Activated CD8-positive, alpha-beta memory T cell treated with anti-CD3 and anti-CD28 coated beads, Interleukin-2, amount 50 U/mL, for 24 hours (primary cell): ENCODE results near the gene EFHC1.
"Not testable (repeated sequence)": the region's sequence is repeated elsewhere in the genome, so short reads cannot be mapped to it uniquely, and the experiment has no call there.

Experiments used
- DNase-seq: peaks from one replicate; pipeline ENCODE4 v3.0.0-alpha.2; 2020; ENCODE audit errors: extremely low read depth

Gene EFHC1

DNA sequence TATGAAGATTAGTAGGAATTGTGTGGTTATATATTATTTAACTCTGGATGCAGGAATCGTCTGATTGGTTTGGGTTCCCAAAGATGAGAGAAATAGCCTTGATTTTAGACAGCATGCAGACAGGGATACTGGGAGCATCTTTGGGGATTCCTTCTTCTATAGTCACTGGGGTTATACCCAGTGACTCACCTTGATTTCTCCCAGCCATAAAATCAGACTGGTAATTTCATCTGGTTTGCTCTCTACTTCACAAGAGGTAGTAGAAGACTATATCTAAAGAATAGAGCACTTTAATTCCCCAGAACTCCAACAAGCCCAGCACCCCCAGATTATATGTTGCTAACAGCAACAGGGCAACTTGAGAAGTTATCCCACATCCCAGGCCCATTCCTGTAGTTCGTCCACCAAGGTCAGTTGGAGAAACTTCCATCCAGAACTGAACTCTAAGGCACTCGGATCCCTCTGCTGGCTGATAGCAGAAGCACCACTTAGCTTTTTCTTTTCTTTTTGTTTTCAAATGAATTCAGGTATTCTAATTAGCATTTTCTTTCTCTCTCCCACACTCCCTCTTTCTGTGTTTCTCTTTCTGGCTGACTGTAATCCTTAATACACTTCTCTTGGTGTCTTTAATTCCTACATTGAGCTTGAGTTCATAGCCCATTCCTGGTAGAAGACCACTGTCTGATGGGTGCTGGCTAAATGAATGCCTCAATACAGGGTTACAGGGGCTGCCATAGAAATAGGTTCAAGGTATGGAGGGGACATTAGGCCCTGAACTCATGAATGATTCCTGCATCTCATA is 20.4 kb upstream of the EFHC1 start:
- no peak for DNase-seq

DNA sequence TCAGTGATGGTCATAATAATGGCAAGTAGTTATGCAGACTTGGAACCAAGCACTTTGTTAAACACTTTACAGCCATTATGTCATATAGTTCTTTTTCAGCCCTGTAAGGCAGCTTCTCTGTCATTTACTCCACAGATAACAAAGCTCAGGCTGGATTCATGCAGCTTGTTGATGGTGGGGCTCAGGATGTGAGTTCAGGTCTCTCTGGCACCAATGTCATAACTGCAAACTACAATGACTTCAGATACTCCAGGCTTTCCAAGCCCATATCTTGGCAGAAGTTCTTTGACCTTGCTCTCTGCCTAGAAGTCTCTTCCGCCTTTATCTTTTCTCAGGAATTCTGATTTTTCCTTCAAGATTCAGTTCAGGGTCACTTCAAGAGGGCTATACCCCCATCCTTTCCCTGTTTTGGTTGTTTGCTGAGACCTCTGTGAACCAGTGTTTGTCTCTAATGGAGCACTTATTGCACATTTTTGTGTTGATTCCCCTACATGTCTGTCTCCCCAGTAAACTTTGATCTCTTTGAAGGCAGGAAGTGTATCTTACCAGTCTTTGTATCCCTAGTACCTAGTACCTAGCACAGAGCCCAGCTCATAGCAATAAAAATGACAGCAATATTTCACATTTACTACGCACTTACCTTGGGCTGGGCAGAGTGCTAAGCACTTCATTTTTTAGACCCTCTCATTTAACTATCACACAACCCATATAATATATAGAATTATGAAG is 19.7 kb upstream of the EFHC1 start:
- DNase-seq, result no peak

DNA sequence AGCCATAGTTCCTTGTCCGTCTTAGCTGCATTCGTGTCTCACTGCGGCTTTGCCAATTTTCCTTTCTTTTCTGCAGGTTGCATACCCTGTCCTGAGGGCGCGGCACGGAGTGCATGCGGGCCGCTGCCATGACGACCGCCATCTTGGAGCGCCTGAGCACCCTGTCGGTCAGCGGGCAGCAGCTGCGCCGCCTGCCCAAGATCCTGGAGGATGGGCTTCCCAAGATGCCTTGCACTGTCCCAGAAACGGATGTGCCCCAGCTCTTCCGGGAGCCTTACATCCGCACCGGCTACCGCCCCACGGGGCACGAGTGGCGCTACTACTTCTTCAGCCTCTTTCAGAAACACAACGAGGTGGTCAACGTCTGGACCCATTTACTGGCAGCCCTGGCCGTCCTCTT is 17.1 kb upstream of the EFHC1 start:
- no peak for DNase-seq

DNA sequence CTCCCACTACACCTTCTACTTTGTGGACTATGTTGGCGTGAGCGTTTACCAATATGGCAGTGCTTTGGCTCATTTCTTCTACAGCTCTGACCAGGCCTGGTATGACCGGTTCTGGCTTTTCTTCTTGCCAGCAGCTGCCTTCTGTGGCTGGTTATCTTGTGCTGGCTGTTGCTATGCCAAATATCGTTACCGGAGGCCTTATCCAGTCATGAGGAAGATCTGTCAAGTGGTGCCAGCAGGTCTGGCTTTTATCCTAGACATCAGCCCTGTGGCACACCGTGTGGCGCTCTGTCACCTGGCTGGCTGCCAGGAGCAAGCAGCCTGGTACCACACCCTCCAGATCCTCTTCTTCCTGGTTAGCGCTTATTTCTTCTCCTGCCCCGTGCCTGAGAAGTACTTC is 16.5 kb upstream of the EFHC1 start:
- DNase-seq, result no peak

DNA sequence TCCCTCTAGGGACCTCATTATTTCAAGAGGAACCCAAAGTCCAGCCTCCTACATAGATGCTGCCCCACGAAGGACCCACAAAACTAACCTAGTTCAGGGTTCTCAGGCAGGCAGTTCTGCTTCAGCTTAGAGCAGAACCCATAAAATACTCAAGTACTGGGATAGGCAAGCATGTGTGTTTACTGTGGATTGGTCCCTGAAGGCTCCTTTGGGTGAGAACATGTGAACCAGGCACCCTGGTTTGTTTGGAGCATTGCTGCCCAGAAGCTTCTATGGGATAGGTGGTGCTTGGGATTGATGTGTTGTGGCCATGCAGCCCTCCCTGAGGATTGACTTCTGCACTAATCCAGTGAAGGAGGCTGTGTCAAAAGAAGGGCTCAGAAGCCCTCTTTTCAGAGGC is 14.9 kb upstream of the EFHC1 start:
- DNase-seq, result no peak

DNA sequence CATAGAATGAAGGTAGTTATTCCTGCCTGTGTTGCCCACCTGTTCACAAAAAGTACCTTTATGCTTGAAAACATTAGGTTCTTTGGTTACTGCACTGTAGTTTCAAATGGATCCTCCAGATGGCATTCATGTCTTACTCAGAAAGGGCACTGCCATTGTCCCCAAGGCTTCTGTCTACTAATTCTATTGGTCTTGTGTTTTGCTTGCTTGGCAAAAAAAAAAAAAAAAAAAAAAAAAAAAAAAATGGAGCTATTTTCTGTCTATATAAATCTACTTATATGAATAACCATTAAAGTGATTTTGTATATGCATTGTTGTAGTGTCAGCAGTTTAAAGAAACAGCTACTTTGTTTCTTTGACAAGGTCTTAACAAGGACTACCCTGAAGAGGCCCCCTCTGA is 12.7 kb upstream of the EFHC1 start:
- no peak for DNase-seq

DNA sequence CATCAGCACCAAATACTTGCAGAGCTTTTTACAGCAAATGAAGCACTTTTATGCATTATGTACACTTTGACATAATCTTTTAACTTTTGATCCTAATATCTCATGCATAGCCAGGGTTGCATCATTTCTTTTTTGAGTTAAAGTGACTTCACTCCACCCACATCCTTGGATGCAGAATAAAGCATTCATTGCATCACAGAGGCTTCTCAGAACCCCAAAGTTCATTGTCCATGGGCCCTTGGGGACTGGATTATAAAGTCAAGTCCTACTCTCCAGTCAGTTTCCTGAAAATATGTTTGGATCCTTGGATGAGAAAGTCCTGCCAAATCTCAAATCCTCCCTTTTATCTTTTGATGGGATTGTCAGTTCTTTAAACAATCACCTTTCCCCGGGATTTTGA is 10.6 kb upstream of the EFHC1 start:
- no peak for DNase-seq

DNA sequence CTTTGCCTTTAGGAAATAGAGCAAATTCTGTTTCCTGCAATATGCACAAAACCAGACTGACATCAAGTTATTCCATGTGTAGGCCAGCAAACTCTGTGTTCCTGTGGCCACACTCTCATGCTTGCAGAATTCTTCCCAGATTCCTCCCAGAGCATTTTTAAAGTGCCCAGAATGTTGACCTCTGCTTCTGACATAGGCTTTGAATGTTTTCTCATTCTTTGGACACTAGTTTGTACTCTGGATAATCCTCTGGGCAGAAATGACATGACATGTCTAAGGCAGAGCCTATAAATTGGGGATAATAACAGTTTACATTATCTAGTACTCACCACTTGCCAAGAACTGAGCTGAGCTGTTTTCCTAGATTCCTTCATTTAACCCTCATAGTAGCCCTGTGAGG is 9.2 kb upstream of the EFHC1 start:
- no peak for DNase-seq

DNA sequence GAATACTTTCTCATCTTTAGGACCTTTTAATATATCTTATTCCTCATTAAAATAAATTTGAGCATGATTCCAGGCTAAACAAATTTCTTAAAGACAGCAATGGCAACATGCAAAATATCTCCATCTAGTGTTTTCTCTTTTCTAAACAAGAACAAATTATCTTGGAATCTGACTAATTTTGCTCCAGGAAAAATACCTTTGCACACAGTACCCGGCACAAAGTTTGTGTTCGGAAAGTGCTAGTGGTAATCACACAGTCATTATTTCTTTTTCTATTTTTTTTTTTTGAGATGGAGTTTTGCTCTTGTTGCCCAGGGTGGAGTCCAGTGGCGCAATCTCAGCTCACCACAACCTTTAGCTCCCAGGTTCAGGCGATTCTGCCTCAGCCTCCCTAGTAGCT is 8.2 kb upstream of the EFHC1 start:
- no peak for DNase-seq

DNA sequence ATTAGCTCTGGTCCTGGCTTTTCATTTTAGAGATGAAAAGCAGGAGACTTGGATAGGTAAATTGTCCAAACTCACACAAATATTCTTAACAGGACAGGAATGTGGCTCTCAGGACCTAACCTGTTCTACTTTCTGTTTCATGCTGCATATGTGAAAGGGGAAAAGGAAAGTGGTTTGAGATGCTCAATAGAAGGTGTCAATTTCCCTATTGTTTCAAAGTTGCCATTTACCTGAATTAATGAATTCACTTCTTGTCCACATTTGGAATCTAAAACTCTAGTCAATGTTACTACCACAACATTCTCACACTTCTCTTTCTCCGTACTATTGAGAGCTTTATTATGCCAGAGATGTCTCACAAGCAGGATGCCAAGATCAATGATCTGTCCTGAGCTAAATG is 4.8 kb upstream of the EFHC1 start:
- DNase-seq, result no peak

DNA sequence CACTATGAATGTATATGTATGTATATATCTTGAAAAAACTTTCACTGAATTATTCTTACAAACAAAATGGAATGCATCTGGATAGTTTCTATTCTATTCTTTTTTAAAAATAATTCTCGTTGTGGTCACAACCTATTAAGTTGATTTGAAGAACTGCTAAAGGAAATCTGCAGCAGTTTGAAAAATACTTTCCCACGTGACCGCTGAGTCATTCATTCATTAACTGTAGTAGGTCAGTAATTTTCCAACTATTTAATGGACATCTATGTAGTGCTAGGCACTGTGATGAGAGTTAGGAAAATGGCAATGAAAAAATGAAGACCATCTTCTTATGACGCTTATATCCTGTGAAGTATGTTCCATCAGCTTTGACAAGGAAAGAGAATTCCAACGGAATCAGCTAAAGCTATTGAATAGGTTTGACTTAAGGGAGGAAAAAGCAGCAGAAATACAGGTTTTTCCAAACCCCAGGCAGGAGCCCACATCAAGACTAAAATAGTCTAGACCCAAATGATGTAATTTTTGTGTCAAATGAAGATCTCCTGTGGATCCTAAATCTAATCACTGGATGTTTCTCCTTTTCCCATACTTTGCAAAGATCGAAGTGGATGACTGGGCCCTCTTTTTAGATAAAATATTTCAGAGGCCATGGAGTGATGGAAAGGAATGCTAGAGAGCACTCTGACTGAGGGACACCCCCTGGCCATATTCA is 4.1 kb upstream of the EFHC1 start:
- no peak for DNase-seq

DNA sequence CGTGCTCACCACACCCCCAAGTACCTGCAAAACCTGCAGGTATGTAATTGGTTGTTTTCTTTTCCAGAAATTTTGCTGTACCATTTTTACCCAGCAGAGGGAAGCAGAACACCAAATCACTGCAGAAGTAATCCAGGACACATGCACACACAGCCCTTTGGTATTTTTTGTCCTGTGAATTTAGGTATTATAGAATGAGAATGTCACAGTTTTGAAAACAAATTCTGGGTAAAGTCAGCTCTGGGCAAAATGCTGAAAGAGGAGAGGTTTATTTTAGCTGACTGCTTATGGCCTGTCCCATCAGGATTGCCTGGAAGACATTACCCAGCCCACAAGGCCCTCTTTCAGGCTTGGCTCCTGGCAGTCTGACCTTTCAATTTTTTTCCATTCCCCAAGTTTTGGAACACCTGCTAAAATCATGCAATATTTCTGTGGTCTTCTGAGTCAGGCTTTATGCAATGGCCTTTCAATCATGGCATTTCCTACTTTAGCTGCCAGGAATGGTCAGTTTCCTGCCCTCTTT is 3.5 kb upstream of the EFHC1 start:
- DNase-seq, result no peak

DNA sequence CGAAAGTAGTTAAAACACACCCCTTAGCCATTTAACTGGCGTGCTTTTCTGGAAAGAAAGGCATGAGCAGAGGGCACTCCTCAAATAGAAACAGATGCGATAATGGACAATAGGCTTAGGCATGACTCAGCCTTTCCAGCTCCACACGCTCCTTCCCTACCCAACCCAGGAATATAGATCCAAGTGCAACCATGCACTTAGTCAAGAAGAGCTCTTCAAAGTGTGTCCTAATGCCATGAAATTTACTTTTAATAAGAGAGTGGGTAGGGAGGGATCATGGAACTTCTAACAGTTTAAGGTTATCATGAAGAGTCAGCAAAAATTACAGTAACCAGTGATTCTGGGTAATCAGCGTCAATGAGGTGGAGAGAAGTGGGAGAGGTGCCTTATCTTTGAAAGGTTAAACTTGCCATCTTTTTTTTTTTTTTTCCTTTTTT is 2.4 kb upstream of the EFHC1 start:
- no peak for DNase-seq

DNA sequence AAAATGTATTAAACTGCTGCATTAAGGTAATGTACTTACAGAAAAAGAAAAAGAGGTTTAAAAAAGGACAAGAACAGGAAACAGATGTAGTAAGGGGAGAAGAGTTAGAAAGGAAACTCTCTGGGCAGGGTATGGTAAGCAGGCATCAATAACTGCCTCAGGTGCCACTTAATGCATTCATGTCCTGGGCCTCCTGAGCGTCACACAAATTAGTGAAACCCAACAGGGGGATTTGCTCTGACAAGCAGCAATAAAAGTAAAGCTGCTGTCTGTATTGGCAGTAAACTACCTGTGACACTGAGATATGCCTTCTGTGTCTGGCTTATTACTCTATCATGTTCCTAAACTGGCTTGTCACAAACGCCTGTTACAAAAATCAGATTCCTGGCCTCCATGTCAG is 1.5 kb upstream of the EFHC1 start:
- no peak for DNase-seq

DNA sequence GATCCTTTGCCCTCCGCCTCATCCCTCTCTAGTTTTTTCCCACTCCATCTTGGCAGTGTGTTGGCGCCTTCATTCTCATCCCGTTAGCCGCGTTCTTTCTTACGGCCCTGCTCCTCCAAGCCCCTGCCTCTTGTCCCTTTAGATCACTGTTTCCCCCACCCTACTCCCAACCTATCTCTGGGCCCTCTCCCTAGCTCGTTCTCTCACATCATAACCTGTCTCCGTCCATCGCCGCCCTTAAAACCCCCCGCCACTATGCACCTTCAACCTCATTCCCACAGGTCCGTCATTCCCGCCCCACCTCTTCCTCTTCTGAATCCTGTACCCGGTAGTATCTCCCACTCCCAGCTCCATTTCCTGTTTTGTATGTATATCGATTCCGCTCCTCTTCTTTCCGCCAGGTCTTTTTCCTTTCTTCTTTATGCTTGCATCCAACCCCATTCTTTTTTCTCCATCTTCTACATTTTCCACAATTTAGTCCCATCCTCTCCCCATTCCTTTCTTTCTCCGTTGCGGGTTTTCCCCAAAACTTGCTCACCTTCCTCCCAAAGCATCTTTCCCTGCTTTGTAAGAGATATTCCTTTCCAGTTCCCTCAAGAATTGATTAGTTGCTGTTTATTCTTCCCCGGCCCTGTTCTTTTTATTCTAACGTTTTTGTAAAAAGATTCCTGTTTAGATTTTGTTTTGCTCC is 671 bp downstream of the EFHC1 start:
- no peak for DNase-seq

DNA sequence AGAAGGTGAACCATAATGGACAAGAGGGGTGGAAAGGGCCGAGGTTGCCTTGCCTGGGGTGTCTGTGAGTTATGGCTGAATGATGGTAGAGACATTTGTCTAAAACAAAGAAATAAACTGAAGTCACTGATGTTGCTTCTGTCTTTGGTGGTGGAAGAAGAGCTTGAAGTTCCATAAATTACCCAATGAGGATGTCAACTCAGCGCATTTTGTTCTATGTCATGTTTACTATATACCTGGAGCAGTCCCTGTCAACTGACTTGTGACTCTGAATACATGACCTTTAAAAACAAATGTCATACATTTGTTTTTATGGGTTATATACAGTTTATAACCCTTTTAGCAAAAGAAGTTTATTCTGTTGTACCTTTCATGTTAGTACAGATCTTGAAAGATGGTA is 2.0 kb downstream of the EFHC1 start:
- DNase-seq, result no peak

DNA sequence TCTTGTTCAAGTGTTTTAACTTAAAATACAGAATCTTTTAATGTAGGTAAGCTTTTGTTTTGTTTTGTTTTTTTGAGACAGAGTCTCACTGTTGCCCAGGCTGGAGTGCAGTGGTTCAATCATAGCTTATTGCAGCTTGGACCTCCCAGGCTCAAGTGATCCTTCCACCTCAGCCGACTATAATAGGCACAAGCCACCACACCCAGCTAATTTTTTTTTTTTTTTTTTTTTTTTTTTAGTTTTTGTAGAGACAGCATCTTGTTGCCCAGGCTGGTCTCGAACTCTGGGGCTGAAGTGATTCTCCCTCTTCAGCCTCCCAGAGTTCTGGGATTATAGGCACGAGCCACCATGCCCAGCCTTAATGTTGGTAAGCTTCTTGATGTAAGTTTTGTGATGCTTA is 3.3 kb downstream of the EFHC1 start:
- no peak for DNase-seq

DNA sequence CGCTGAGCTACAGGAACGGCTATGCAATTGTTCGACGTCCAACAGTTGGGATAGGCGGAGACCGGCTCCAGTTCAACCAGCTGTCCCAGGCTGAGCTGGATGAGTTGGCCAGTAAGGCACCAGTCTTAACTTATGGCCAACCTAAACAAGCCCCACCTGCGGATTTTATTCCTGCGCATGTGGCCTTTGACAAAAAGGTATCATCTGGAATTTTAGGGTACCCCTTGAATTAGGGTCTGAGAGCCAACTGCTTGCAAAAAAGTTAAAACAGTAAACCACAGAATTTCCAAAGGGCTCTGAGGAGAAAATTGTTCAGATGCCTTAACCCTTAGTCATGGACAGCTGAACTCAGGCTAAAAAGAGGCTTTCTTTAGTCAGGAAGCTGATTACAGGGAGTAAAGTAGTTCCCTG is 3.8 kb downstream of the EFHC1 start:
- no peak for DNase-seq

DNA sequence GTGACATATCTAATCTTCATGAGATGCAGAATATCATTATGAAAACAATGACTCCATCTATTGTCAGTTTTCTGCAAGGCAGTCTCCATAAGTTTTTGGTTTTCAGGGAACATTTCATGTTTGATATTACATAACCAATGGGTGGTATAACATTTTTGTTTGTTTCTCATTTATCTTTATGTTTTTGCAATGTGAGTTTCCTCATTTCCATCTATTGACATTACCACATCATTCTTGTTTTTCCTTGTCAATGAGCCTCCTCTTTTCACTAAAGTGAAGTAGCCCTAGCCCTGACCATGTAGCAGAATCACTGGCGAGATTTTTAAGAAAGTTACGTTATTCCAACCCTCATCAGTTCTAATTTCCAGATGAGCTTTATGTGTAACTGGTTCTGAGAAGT is 4.4 kb downstream of the EFHC1 start:
- no peak for DNase-seq

DNA sequence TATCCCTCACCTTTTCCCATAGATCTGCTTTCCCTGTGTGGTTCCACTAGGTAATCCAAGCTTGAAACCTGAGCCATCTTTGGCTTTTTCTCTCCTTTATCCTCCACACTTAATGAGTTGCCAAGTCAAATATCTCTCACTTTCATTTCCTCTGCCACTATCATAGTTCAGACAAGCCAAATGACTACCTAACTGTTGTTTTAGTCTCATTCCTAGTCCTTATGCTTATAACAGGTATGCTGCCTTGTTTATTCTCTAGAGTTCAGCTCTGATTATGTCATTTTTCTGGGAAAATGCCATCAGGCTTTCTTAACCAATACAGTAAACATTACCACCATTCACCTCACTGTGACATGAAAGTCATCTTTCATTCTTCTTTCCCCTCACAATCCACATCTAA is 6.5 kb downstream of the EFHC1 start:
- DNase-seq, result no peak

DNA sequence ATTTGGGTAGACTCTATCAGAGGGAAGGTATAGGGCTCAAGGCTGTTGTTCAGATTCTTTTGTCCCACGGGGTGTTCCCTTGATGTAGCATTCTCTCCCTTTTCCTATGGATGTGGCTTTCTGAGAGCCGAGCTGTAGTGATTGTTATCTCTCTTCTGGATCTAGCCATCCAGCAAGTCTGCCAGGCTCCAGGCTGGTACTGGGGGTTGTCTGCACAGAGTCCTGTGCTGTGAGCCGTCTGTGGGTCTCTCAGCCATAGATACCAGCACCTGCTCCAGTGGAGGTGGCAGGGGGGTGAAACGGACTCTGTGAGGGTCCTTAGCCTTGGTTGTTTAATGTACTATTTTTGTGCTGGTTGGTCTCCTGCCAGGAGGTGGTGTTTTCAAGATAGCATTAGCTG is 13.2 kb downstream of the EFHC1 start:
- DNase-seq, result not testable (repeated sequence)

DNA sequence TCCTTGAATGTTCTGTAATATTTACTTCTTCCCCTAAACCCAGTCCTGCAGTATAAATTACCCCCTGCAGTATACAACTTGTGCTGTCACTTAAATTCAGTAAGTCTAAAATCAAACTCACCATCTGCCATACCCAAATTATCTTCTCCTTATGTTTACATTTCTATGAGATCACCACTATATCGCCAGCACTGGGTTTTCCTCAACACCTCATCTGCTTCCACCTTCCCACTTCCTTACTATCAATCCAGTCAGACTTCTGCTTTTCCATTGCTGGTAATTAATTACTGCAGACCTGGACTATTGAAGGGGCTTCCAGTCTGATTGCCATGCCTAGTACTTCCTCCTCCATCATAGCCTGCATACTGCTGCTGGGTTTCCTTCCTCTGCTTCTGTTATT is 15.2 kb downstream of the EFHC1 start:
- DNase-seq, result no peak
